Activated gamma-delta T cell (primary cell): ENCODE data around the gene MCUR1.
"Not testable (repeated sequence)": the region's sequence is repeated elsewhere in the genome, so short reads cannot be mapped to it uniquely, and the experiment has no call there.

Source experiments
- DNase-seq: peaks from one replicate; lab custom pipeline; 2025; lab: John Stamatoyannopoulos, UW

MCUR1 gene

DNA sequence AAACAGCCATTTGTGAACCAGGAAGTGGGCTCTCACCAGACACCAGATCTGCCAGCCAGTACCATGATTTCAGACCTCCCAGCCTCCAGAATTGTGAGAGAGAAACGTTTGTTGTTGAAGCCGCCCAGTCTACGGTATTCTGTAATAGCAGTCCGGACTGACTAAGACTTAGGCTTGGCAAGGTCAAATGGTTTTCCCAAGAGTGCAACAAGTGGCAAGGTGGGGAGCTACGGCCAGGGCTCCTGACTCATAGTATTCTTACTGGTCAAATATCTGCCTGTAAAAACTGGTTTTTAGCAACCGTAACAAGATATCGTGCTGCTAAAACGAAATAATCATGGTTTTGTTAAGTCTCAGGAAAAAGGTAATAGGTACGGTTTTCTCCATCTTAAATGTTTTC, 37.8 kb downstream of the MCUR1 start:
- no peak for DNase-seq

DNA sequence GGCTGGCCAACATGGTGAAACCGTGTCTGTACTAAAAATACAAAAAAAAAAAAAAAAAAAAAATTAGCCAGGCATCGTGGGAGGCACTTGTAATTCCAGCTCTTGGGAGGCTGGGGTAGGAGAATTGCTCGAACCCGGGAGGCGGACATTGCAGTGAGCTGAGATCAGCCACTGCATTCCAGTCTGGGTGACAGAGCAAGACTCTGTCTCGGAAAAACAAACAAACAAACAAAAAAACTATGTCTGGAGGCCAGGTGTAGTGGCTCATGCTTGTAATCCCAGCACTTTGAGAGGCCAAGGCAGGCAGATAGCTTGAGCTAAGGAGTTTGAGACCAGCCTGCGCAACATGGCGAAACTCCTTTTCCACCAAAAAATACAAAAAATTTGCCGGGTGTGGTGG, 38.9 kb downstream of the MCUR1 start:
- DNase-seq = not testable (repeated sequence)

DNA sequence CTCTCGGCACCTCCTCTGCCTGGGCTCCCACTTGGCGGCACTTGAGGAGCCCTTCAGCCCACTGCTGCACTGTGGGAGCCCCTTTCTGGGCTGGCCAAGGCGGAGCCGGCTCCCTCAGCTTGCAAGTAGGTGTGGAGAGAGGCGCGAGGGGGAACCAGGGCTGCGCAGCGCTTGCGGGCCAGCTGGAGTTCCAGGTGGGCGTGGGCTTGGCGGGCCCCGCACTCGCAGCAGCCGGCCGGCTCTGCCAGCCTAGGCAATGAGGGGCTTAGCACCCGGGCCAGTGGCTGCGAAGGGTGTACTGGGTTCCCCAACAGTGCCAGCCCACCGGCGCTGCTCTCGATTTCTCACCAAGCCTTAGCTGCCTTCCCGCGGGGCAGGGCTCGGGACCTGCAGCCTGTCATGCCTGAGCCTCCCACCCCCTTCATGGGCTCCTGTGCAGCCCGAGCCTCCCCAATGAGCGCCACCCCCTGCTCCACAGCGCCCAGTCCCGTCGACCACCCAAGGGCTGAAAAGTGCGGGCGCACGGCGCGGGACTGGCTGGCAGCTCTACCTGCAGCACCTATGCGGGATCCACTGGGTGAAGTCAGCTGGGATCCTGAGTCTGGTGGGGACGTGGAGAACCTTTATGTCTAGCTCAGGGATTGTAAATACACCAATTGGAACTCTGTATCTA, 41.9 kb downstream of the MCUR1 start:
- DNase-seq = not testable (repeated sequence)

DNA sequence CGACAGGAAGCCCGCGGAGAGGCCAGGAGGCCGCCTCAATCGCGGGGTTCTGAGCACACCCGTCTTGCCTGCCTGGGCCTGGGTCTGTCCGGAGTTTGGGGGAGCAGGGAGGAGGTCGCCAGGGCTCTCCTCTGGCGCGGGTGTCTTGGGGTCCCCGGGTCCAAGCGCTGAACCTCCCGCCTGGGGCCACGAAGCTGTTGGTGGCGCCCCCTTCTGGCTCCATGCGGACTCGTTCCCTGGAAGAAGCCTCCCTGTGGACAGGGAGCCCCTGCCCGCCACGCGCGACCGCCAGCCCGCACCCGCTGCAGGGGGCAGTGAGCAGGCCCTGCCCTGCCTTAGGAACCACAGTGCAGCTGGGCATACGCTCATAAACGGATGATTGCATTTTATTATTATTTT, 44.7 kb downstream of the MCUR1 start:
- no peak for DNase-seq

DNA sequence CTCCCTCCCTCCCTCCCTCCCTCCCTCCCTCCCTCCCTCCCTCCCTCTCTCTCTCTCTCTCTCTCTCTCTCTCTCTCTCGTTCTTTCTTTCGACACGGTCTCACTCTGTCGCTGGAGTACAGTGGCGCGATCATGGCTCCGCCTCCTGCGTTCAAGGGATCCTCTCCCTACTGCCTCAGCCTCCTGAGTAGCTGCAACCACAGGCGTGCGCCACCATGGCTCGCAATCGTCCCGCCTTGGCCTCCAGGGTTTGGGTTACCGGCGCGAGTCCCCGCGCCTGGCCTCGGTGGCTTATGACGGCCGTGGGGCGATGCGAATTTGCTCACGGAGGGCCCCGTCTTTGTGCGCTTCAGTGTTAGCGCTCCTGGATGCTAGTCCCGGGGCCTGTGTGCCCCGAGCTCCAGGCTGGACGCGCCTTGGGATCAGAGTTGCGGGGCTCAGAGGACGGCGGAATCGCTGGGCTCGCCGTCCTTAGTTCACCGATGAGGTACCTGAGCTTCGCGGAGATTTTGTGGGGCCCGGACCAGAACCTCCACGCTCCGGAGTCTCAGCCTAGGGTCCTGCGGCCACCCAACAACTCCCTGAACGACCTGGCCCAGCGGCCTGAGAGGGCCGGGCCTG, 45.2 kb downstream of the MCUR1 start:
- no peak for DNase-seq

DNA sequence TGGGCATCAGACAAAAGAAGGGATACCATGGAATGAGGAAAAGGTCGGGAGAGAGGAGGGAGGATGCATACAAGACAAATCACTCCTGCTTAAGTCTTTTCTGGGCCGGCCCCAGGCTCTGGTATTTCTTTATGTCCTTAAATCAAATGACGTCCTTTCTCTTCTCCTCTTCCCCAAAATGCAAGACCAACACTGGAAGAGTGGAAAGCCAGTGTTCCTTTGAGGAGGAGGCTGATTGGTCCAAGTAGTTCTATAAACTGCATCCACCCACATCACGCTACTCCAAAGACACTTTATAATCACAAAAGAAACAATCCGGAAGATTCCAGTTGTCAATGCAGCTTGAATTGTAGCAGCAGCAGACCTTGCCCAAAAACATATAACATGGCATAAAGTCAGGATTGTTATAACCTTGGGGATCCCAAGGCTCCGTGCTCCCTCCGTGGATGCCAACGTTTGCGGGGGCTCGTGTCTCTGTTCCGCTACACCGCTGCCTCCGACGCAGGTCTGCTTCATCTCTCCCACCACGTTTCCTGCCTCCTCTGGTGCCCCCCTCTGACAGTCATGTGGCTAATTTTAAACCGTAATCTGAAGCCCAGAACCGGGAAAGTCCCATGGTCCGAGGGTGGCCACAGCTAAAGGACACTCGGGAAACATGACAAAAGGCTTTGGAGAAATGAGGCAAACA, 47.1 kb downstream of the MCUR1 start:
- no peak for DNase-seq

DNA sequence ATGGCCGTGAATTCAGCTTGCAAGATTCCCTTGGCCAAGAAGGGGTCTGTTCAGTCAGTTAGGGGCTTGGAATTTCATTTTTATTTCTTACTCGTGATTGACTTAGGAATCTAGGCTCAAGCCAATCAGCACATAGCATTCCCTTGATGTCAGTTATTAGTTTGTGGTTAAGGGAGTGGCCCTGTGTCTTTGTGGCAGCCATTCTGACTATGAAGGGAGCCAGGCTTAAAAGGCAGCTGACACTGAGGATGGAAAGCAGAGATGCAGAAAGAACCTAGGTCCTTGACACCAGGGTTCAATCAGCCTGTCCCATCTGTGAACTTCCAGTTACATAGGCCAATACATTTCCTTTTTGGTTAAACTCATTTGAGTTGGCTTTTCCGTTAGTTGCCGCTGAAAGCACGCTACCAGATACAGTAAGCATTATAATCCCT, 48.1 kb downstream of the MCUR1 start:
- no peak for DNase-seq

DNA sequence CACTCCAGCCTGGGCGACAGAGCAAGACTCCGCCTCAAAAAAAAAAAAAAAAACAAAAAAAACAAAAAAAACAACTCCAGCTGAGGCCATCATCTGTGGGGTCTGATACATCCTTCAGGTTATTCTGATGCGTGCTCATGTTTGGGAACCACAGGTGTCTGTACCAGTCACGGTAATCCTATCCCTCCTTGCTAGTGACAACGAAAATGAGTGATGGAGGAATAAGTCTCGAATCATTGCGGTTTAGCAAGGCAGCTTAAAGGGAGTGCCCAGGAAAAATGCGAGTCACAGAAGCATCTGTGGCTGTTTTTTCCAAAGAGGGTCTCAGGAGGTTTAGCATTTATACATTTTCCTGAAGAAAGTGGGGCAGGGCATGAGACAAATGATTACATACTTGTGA, 48.8 kb downstream of the MCUR1 start:
- no peak for DNase-seq

DNA sequence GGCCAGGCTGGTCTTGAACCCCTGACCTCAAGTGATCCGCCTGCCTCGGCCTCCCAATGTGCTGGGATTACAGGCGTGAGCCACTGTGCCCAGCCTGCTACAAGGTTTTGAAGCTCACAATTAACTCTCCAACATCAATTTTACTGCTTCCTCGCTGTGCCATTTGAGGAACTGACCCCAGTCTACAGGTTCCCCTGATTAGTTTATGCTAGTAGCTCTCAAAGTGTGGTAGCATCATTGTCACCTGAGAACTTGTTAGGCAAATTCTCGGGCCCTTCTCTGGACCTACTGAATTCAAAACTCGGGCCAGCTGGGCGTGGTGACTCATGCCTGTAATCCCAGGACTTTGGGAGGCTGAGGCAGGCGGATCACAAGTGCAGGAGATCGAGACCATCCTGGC, 49.4 kb downstream of the MCUR1 start:
- DNase-seq = no peak

DNA sequence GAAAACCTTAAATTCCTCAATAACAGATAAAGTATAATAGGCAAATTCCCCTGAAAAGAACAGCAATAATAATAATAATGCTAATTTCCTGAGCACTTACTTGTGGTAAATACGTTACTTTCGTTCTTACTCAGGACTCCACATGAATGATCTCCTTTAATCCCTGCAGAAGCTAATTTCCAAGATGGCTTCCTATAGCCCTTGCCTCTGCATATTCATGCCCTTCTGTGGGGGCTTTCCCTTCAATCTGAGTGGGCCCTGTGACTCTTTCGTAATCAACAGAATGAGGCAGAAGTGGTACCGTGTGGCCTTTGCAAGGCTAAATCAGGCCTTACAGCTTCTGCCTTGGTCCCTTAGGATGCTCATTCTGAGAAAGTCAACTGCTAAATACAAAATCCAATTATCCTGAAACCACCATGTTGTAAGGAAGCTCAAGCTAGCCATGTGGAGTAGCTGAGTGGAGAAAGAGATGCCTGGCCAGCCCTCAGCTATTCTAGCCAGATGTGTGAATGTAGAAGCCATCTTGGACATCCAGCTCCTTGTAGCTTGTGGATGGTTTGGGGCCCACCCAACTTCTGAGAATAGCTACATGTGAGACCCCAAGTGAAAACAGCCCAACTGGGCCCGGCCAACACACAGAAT, 50.5 kb downstream of the MCUR1 start:
- no peak for DNase-seq

DNA sequence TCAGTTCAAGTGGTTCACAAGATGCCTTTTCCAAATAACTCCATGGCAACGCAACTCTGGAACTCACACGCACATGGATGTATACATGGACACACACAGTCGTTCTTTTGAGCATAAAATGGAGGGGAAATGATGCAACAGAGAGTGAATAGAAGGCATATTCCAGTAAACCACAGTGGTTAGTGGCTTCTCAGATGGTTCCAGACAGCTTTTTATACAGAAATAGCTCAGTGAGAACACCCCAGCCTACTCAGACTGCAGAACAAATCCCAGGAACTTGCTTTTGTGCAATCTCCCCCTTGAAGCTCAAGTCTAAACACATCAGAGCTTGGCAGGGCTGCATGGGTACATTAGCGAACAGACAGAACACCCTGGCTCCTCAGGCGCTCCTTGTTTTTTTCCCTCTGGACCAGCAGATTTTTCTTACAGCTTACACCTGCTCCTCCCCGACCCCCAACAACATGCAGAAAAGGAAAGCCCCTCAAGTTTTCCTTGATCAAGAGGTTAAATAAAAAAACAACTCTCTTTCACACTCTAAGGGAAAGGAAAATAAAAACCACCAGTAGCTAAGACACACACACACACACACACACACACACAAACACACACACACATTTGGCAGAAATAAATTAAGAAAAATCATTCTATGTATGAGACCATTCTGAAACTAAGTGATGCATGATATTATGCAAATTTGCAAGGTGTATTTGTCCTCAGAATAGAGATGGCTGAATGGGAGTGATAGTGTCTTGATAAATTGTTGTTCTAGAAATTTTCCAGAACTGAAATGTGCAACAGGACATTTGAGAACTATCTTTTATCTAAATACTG, 51.5 kb downstream of the MCUR1 start:
- DNase-seq = no peak

DNA sequence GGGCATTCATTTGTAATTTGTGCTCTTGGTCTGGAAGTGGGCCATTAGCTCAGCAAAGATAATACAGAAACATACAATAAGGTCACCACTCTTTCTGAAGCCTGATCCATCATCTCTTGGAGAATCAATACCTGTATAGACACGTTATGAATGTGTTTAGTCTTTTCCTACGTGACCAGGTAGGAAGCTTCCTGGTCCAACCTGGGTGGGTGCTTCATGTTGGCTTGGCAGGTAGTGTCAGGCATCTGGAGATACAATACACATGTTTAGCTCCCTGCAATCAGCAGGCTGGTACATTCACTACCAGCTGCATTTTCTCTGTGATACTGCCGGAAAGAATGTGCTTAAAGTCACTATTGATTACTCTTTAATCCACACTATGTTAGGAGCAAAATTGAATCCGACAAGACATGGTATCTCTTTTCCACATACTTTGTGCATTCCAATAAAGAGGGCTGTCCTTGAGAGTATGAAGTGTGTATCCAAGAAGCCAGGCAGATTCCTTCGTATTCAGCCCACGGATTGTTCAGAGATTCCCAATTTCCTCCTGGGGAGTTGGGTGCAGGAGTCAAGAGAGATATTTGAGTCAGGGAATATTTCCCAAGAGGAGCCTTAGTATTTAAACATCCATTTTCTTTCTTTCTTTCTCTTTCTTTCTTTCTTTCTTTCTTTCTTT, 52.9 kb downstream of the MCUR1 start:
- no peak for DNase-seq

DNA sequence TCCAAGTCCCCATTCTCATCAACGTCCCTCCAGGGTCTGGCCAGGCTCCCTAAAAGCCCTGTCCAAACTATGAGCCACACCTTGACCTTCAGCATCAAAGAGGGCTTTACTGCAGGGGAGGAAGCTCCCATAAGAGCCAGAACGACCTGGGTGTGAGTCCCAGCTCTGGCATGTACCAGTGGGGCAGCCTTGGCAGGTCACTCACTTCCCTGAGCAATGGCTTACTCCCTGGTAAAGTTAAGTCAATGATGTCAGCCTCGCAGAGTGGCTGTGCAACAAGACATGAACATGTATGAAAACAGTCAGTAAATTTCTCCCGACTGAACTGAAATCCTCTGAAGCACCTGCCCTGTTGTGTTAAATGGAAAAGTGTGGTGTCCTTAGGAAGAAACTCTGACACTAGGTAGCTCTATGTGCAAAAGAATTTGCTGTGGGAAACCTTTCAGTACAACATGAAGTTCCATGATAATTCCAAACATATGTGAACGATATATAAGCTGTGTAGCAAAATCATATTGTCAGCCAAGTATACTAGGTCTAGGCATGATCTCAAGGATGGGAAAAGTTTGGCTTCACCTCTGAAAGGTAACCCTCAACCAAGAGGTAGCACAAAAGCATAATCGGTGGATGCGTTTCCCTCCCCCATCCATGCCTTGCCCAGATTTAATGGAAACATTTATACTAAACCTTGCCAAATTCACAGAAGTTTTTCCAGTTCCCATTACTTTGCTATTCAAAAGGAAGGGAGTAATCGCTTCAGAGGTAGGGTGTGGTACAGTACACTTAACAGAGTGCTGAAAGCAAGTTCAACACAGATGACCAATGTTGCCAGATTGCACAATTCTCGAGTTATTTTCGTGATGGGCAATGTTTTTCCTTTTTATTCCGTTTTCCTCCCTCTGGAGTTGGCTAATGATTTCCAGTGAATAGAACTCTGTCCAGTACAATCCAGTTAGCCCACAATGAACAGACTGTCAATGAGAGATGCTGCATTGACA, 53.8 kb downstream of the MCUR1 start:
- no peak for DNase-seq

DNA sequence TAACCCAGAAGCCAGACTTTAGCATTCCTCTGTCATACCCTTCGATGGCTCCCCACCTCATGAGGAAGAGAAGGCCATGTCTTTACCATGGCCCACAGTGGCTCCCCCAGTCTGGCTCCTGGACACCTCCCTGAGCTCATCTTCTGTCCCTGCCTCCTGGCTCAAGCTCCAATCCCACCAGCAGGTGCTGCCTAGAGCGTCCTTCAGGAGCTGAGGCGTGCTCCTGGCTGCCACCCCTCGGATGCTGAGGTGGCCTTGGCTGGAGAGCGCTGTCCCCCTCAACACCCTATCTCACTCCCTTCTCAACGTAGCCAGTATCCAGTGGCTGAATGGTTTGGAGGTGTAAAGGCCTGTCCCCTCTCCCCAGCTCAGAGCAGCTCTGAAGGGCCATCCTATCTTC, 55.3 kb downstream of the MCUR1 start:
- no peak for DNase-seq

DNA sequence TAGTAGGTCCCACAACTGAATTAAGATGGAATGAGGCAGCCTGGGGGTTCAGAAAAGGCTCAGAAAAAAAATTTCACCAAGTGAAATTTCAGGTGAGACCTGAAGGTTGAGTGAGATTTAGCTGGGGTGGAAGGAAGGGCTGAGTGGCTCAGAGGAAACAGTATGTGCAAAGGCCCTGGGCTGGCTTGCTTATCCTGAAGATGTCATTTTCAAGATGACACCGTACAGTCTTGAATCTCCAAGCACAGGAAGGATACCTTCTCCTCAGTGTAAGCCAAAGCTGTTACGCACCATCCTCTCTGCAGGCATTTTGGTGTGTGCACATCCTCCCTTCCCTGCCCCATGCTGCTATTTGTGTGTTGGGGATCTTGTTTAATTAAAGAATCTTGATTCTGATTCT, 59.7 kb downstream of the MCUR1 start:
- DNase-seq = no peak

DNA sequence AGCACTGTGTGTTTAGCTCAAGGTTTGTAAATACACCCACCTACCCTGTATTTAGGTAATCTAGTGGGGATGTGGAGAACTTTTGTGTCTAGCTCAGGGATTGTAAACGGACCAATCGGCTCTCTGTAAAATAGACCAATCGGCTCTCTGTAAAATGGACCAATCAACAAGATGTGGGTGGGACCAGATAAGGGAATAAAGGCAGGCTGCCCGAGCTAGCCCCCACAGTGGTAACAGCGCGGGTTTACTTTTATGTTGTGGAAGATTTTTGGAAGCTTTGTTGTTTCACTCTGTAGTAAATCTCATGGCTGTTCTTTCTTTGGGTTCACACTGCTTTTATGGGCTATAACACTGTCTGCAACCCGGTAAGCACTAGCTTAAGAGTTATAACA, 70.6 kb downstream of the MCUR1 start:
- DNase-seq = no peak

DNA sequence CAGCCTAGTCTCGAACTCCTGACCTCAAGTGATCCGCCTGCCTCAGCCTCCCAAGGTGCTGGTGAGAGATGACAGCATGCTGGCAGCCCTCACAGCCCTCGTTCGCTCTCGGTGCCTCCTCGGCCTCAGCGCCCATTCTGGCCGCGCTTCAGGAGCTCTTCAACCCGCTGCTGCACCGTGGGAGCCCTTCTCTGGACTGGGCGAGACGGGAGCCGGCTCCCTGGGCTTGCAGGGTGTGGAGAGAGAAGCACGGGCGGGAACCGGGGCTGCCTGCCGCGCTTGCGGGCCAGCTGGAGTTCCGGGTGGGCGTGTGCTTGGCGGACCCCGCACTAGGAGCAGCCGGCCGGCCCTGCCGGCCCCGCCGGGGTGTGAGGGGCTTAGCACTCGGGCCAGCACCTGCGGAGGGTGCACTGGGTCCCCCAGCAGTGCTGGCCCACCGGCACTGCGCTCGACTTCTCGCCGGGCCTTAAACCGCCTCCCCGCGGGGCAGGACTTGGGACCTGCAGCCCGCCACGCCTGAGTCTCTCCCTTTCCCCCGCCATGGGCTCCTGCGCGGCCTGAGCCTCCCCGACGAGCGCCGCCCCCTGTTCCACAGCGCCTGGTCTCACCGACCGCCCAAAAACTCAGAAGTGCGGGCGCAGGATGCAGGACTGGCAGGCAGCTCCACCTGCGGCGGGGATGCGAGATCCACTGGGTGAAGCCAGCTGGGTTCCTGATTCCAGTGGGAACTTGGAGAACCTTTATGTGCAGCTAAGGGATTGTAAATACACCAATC, 71.2 kb downstream of the MCUR1 start:
- DNase-seq = peak; percentile 14

DNA sequence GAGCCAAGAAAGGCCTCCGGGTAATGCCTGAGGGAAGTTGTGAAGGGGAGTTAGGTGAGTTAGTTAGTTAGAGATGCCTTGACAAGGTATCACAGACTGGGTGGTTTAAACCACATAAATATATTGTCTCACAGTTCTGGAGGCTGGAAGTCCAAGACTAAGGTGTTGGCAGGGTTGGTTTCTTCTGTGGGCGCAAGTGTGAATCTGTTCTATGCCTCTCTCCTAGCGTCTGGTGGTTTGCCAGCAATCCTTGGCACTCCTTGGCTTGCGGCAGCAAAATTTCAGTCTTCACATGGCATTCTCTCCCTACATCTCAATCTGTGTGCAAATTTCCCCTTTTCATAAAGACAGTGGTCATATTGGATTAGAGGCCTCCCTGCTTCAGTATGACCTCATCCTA, 73.0 kb downstream of the MCUR1 start:
- no peak for DNase-seq
